Aorta (tissue), 5 donors: ENCODE data around the gene ZFP91. TPM values are rescaled to one million over a fixed set of nuclear protein-coding genes. Genes with fewer than 3 reads are reported as not detected.

Experiments used
- ATAC-seq: fragments of 200-7000 bp; cut with Tn5 transposase; one replicate; pipeline ENCODE4 v1.9.1; 2022; ENCODE audit warnings: moderate library complexity; ENCODE audit not compliant: low FRiP score
- DNase-seq, 2 donors: peaks; one replicate each; pipeline ENCODE4 v3.0.0-alpha.2; 2020
- H3K27ac ChIP-seq, 2 donors: one replicate each; pipeline ENCODE4 v1.5.1; 2013; ENCODE audit warnings: low read length in 2 of 2, mild to moderate bottlenecking in 2 of 2, moderate library complexity in 2 of 2, control low read depth in 1 of 2, inconsistent platforms in 1 of 2, low read depth in 1 of 2
- H3K27me3 ChIP-seq, 2 donors: one replicate each; pipeline ENCODE4 v1.6.1; 2013; ENCODE audit warnings: control low read depth in 1 of 2, low read length in 1 of 2, mild to moderate bottlenecking in 1 of 2, moderate library complexity in 1 of 2; ENCODE audit not compliant: insufficient read depth in 2 of 2, control insufficient read depth in 1 of 2
- H3K36me3 ChIP-seq, 2 donors: one replicate each; pipeline ENCODE4 v1.6.1; 2013; ENCODE audit warnings: control low read depth in 1 of 2, low read length in 1 of 2, mild to moderate bottlenecking in 1 of 2; ENCODE audit not compliant: insufficient read depth in 2 of 2, control insufficient read depth in 1 of 2
- H3K4me1 ChIP-seq, 2 donors: one replicate each; pipeline ENCODE4 v1.6.1; 2013; ENCODE audit warnings: low read length in 2 of 2, control low read depth in 1 of 2, mild to moderate bottlenecking in 1 of 2, moderate library complexity in 1 of 2; ENCODE audit not compliant: insufficient read depth in 2 of 2, control insufficient read depth in 1 of 2
- H3K4me3 ChIP-seq, 2 donors: one replicate each; pipeline ENCODE4 v1.5.1; 2013; ENCODE audit warnings: low read length in 2 of 2, control low read depth in 1 of 2, mild to moderate bottlenecking in 1 of 2
- H3K9me3 ChIP-seq: one replicate; pipeline ENCODE4 v1.6.1; 2013; ENCODE audit warnings: mild to moderate bottlenecking, low read length; ENCODE audit not compliant: control insufficient read depth
- WGBS, 2 donors: extraction: QIAGEN DNeasy Blood & Tissue Kit; methylation state at CpG; one replicate each; pipeline ENCODE4 v1.1.7; 2013; 5-methylcytosine and 5-hydroxymethylcytosine counted together
- intact Hi-C, 2 donors: fragments of 100-400 bp; cut with DNase I; formaldehyde crosslinking; loops; one replicate each; pipeline versions ENCODE4 v1.14.2 to v1.15.0; 2022
- polyA plus RNA-seq, 2 donors: library from polyadenylated mRNA; stranded (reverse); fragments of 200-250 nt; gene quantifications; one replicate each; pipeline ENCODE4 v1.2.3, GENCODE V29; 2013
- total RNA-seq, 2 donors: library from RNA; stranded (reverse); fragmentation: NEBNext Ultra II Directional; extraction: Animal tissue kit (Norgen Biotek cat#: 25700); gene quantifications; one replicate each; pipeline ENCODE4 v1.2.1, GENCODE V29; 2021
- donor health status: healthy with polysubstance abuse.
- donor health status: Bipolar disorder and iron deficiency.
- donor health status: DM: no; HTN: no; CAD: no.
- donor health status: DM: no; HTN: no; CAD: no.
- donor health status: DM: yes; HTN: yes; CAD: no.

ZFP91 gene
- total and polyA plus RNA-seq, 4 donors = 20.3 to 57.1 (median 44.7) TPM

DNA sequence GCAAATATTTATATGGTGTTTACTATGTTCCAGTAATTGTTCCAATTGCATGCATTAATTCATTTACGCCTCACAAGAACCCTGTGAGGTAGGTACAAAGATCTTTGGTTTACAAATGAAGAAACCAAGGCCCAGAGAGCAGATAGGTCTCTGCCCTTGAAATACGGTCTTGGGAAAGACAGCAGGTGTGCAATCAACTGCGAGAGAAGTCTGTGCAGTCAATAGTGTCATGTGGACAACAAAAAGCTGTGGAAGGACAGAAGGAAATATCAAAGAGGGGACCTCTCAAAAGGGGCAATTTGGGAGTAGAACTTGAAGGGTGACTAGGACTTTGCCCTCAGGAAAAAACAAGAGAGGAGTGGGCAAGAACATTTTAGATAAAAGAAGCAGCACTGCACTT lies 52.5 kb downstream of the ZFP91 start:
- ATAC-seq (no peak), DNase-seq (no peak)
- Histone ChIP-seq H3K9me3 (no peaks in the 10 kb centered on the region), H3K27ac (no peak overlapping the region), H3K36me3 (no peaks in the 10 kb centered on the region), H3K27me3 (no peaks in the 10 kb centered on the region), H3K4me1 (no peaks in the 10 kb centered on the region), H3K4me3 (no peak overlapping the region)
- intact Hi-C loops = no loop called here
- WGBS, 2 donors = 93 to 94% methylated on average over 3 of the region's 3 CpGs

DNA sequence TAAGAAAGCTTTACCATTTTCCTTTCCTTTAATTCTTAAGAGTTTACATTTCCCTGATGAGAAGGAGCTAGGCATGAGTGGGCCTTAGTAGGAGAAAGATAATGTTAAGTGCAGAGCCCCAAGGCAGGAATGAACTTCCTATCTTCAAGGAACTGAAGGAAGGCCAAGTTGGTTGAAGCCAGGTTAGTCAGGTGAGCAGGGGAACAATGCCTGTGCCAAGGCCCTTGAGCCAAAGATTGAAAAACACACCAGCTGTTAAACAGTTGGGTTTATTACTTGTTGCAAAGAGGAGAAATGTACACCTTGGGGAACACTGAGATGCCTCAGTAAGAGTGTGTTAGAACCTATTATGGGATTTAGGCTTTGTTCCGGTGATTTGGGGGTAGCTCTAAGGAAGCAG lies 53.6 kb downstream of the ZFP91 start:
- H3K4me1 ChIP-seq = no peaks in the 10 kb centered on the region
- H3K4me3 ChIP-seq = no peak overlapping the region
- no peaks in the 10 kb centered on the region for H3K9me3 ChIP-seq
- no peaks in the 10 kb centered on the region for H3K36me3 ChIP-seq
- intact Hi-C loops = no loop called here
- WGBS, 2 donors = 93 to 96% methylated on average over 1 of the region's 1 CpG
- no peak for ATAC-seq
- no peaks in the 10 kb centered on the region for H3K27me3 ChIP-seq
- no peak overlapping the region for H3K27ac ChIP-seq
- no peak for DNase-seq

- Histone ChIP-seq H3K4me1 (no peaks in the 10 kb centered on the region), H3K27ac (no peak overlapping the region), H3K27me3 (no peaks in the 10 kb centered on the region), H3K4me3 (no peak overlapping the region), H3K36me3 (no peaks in the 10 kb centered on the region), H3K9me3 (no peaks in the 10 kb centered on the region)
- intact Hi-C loops = no loop called here
- ATAC-seq = no peak
- no peak for DNase-seq
- WGBS, 2 donors = 67 to 80% methylated on average over 3 of the region's 3 CpGs
Measured at GRCh38 chr11:58636587-58636986, 57.7 kb downstream of the ZFP91 start.

- DNase-seq (no peak), ATAC-seq (no peak)
- Histone ChIP-seq H3K36me3 (no peaks in the 10 kb centered on the region), H3K9me3 (no peaks in the 10 kb centered on the region), H3K4me3 (no peak overlapping the region), H3K4me1 (no peaks in the 10 kb centered on the region), H3K27ac (no peak overlapping the region), H3K27me3 (no peaks in the 10 kb centered on the region)
- WGBS, 2 donors = 66 to 76% methylated on average over 2 of the region's 2 CpGs
- intact Hi-C loops = no loop called here
Measured at GRCh38 chr11:58637371-58637770, 58.5 kb downstream of the ZFP91 start.

- no peak overlapping the region for H3K4me3 ChIP-seq
- DNase-seq (peak in 1 of 2 donors; percentile 40), ATAC-seq (no peak)
- H3K9me3 ChIP-seq = no peaks in the 10 kb centered on the region
- intact Hi-C loops = no loop called here
- H3K4me1 ChIP-seq = no peaks in the 10 kb centered on the region
- H3K27ac ChIP-seq = no peak overlapping the region
- H3K36me3 ChIP-seq = no peaks in the 10 kb centered on the region
- 63 to 73% methylated on average over 6 of the region's 6 CpGs for WGBS, 2 donors
- H3K27me3 ChIP-seq = no peaks in the 10 kb centered on the region
Measured at GRCh38 chr11:58639103-58639502, 60.2 kb downstream of the ZFP91 start.

DNA sequence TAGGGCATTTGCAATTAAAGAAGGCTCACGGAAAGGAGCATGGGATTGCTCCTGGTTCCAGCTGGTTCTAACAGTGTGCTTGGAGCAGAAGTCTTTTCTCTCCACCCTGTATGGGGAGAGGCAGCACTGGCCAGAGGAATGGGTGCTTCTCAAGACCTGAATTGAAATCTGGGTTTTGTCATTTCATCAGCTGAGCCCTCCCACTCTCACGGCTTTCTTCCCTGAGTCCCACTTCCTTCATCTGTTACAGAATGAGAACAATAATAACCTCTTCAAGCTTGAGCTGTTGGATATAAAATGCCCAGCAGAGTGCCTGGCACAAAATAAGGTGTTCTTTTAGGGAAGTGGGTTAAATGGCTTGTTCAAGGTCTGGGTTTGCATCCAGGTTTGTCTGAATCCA lies 60.8 kb downstream of the ZFP91 start:
- no peak overlapping the region for H3K27ac ChIP-seq
- H3K36me3 ChIP-seq = no peaks in the 10 kb centered on the region
- 58 to 61% methylated on average over 2 of the region's 2 CpGs for WGBS, 2 donors
- H3K4me1 ChIP-seq = no peaks in the 10 kb centered on the region
- no peaks in the 10 kb centered on the region for H3K27me3 ChIP-seq
- no peaks in the 10 kb centered on the region for H3K9me3 ChIP-seq
- ATAC-seq (no peak), DNase-seq (no peak)
- no peak overlapping the region for H3K4me3 ChIP-seq
- intact Hi-C loops = no loop called here

GRCh38 chr11:58640386-58641023 lies 61.6 kb downstream of the ZFP91 start:
- intact Hi-C loops = no loop called here
- 3 to 4% methylated on average over 1 of the region's 1 CpG for WGBS, 2 donors
- H3K27me3 ChIP-seq = no peaks in the 10 kb centered on the region

DNA sequence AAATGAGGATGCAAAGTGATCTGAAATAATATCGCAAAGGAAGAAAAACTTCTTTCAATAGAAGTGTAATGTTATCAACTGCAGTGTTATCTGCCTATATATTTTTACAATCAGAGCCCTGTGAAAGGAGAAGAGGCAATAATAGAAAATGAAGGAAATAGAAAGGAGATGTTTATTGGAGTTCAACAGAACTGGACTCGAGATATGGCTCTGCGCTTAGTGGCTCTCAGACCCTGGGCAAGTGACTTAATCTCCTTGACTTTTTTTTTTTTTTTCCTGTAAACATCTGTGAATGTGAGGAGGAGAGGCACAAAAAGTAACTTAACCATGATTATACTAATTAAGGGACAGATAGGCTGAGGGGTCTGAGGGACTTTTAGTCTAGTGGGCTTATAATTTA lies 62.5 kb downstream of the ZFP91 start:
- ATAC-seq = no peak
- 87 to 89% methylated on average over 3 of the region's 3 CpGs for WGBS, 2 donors
- intact Hi-C loops = no loop called here

More at GRCh38 chr11:58640386-58641023, 61.6 kb downstream of the ZFP91 start:
- DNase-seq = no peak
- H3K9me3 ChIP-seq = no peaks in the 10 kb centered on the region
- H3K4me1 ChIP-seq = no peaks in the 10 kb centered on the region
- H3K4me3 ChIP-seq = no peak overlapping the region
- no peak overlapping the region for H3K27ac ChIP-seq
- no peaks in the 10 kb centered on the region for H3K36me3 ChIP-seq
- ATAC-seq = no peak

GRCh38 chr11:58641803-58642581 lies 63.1 kb downstream of the ZFP91 start:
- H3K4me1 ChIP-seq = no peaks in the 10 kb centered on the region
- DNase-seq (no peak), ATAC-seq (no peak)
- peaks cover 2% of the 10 kb centered on the region for H3K9me3 ChIP-seq
- no peaks in the 10 kb centered on the region for H3K36me3 ChIP-seq
- 61 to 69% methylated on average over 7 of the region's 7 CpGs for WGBS, 2 donors
- H3K27ac ChIP-seq = no peak overlapping the region
- intact Hi-C loops = no loop called here
- H3K27me3 ChIP-seq = no peaks in the 10 kb centered on the region
- H3K4me3 ChIP-seq = no peak overlapping the region

More for the DNA sequence above, 62.5 kb downstream of the ZFP91 start:
- Histone ChIP-seq H3K27me3 (no peaks in the 10 kb centered on the region), H3K27ac (no peak overlapping the region), H3K4me3 (no peak overlapping the region), H3K9me3 (peaks cover 2% of the 10 kb centered on the region), H3K36me3 (no peaks in the 10 kb centered on the region), H3K4me1 (no peaks in the 10 kb centered on the region)
- no peak for DNase-seq
